ENCODE results near the gene MALAT1. TPM values are rescaled to one million over a fixed set of nuclear protein-coding genes. Genes with fewer than 3 reads are reported as not detected.

The MALAT1 gene
- total and polyA plus RNA-seq, 2 experiments from 2014 or later: 2,206 to 6,020 TPM

- H3K4me1 Mint-ChIP-seq: no peaks in the 10 kb centered on the region; the same call in 2 of the 3 replicates
- H3K27me3 ChIP-seq (ENCODE audit: insufficient read depth): no peaks in the 10 kb centered on the region
- H3K4me2 ChIP-seq: no peak overlapping the region
- no peaks in the 10 kb centered on the region for H4K20me1 ChIP-seq (replicated peaks; ENCODE audit: insufficient read depth)
- peaks cover 12% of the 10 kb centered on the region for H3K27me3 Mint-ChIP-seq (ENCODE audit: insufficient read depth, low read depth, poor library complexity)
- no peaks in the 10 kb centered on the region for H3K36me3 Mint-ChIP-seq (ENCODE audit: low read depth)
- no peak overlapping the region for H3K27ac Mint-ChIP-seq
- no peaks in the 10 kb centered on the region for H3K9me2 ChIP-seq (ENCODE audit: insufficient read depth)
- peaks cover 7% of the 10 kb centered on the region; the same call in 1 of the 2 replicates for H3F3A ChIP-seq (replicated peaks; ENCODE audit: low read depth)
- peaks cover 6% of the 10 kb centered on the region; the same call in 1 of the 3 replicates for H3K9me3 Mint-ChIP-seq
- no peak overlapping the region for H3K4me3 ChIP-seq
- TF ChIP-seq POLR2AphosphoS5 (IDR thresholded peaks at IDR 0.05; ENCODE audit: low read depth) (no peak), ZNF462 (CRISPR knock-in tag; IDR thresholded peaks at IDR 0.05) (no peak), ETS1 (IDR thresholded peaks at IDR 0.05) (no peak), NANOG (IDR thresholded peaks at IDR 0.05; ENCODE audit: borderline replicate concordance) (no peak), EZH2phosphoT487 (IDR thresholded peaks at IDR 0.05; ENCODE audit: unreplicated experiment) (no peak), ZNF114 (CRISPR knock-in tag; IDR thresholded peaks at IDR 0.05) (no peak), CTCF (conservative IDR thresholded peaks at IDR 0.05; ENCODE audit: low read depth in 2 of 2) (no peak), EZH2 (IDR thresholded peaks at IDR 0.05; ENCODE audit: low read depth, unreplicated experiment) (no peak), ZNF331 (CRISPR knock-in tag; IDR thresholded peaks at IDR 0.05; ENCODE audit: low read depth) (no peak), STAT1 (IDR thresholded peaks at IDR 0.05; ENCODE audit: unreplicated experiment) (no peak), CREB1 (CRISPR knock-in tag; IDR thresholded peaks at IDR 0.05; ENCODE audit: low read depth) (no peak), JUNB (IDR thresholded peaks at IDR 0.05; ENCODE audit: unreplicated experiment) (no peak)
- TF ChIP-seq, protein P1, sequence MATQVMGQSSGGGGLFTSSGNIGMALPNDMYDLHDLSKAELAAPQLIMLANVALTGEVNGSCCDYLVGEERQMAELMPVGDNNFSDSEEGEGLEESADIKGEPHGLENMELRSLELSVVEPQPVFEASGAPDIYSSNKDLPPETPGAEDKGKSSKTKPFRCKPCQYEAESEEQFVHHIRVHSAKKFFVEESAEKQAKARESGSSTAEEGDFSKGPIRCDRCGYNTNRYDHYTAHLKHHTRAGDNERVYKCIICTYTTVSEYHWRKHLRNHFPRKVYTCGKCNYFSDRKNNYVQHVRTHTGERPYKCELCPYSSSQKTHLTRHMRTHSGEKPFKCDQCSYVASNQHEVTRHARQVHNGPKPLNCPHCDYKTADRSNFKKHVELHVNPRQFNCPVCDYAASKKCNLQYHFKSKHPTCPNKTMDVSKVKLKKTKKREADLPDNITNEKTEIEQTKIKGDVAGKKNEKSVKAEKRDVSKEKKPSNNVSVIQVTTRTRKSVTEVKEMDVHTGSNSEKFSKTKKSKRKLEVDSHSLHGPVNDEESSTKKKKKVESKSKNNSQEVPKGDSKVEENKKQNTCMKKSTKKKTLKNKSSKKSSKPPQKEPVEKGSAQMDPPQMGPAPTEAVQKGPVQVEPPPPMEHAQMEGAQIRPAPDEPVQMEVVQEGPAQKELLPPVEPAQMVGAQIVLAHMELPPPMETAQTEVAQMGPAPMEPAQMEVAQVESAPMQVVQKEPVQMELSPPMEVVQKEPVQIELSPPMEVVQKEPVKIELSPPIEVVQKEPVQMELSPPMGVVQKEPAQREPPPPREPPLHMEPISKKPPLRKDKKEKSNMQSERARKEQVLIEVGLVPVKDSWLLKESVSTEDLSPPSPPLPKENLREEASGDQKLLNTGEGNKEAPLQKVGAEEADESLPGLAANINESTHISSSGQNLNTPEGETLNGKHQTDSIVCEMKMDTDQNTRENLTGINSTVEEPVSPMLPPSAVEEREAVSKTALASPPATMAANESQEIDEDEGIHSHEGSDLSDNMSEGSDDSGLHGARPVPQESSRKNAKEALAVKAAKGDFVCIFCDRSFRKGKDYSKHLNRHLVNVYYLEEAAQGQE (IDR thresholded peaks at IDR 0.05; ENCODE audit: unreplicated experiment): no peak
- no peaks in the 10 kb centered on the region for H3K79me2 ChIP-seq (replicated peaks; ENCODE audit: insufficient read depth)
- H3K36me3 ChIP-seq (ENCODE audit: insufficient read depth): no peaks in the 10 kb centered on the region
- ATAC-seq (no peak), DNase-seq (ENCODE audit: low spot score) (no peak)
- no peaks in the 10 kb centered on the region for H3K4me1 ChIP-seq (ENCODE audit: insufficient read depth)
- H2AFZ ChIP-seq: peak overlapping the region; percentile 52
- H3K4me3 Mint-ChIP-seq: no peak overlapping the region
- no peak overlapping the region for H3K27ac ChIP-seq (ENCODE audit: low read depth)
Observed at GRCh38 chr11:65516135-65516968, 17.5 kb downstream of the MALAT1 start.

Data from GM23338 (cell line).